ENCODE data around the gene ZBTB16. TPM values are rescaled to one million over a fixed set of nuclear protein-coding genes. Genes with fewer than 3 reads are reported as not detected.

ZBTB16 gene
- total RNA-seq, 3 donors from 2014 or later, result 236 to 358 (median 271) TPM

GRCh38 chr11:114287154-114287553, 227.6 kb downstream of the ZBTB16 start:
- intact Hi-C loops (cut with DNase I; ENCODE audit: low total_unique reads), result no loop called here
- TF ChIP-seq, protein P1, sequence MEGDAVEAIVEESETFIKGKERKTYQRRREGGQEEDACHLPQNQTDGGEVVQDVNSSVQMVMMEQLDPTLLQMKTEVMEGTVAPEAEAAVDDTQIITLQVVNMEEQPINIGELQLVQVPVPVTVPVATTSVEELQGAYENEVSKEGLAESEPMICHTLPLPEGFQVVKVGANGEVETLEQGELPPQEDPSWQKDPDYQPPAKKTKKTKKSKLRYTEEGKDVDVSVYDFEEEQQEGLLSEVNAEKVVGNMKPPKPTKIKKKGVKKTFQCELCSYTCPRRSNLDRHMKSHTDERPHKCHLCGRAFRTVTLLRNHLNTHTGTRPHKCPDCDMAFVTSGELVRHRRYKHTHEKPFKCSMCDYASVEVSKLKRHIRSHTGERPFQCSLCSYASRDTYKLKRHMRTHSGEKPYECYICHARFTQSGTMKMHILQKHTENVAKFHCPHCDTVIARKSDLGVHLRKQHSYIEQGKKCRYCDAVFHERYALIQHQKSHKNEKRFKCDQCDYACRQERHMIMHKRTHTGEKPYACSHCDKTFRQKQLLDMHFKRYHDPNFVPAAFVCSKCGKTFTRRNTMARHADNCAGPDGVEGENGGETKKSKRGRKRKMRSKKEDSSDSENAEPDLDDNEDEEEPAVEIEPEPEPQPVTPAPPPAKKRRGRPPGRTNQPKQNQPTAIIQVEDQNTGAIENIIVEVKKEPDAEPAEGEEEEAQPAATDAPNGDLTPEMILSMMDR (IDR thresholded peaks at IDR 0.05), result no peak
- TF ChIP-seq POLR2A (IDR thresholded peaks at IDR 0.05) (no peak), POLR2AphosphoS5 (IDR thresholded peaks at IDR 0.05) (no peak)
- DNase-seq (ENCODE audit: low spot score in 2 of 2), result no peak
- Histone ChIP-seq H3K4me3 (no peak overlapping the region), H3K27me3 (no peaks in the 10 kb centered on the region), H3K27ac (no peak overlapping the region), H3K9me3 (no peaks in the 10 kb centered on the region), H3K4me1 (peaks cover under 1 to 4% of the 10 kb centered on the region in 2 donors), H3K36me3 (no peaks in the 10 kb centered on the region)

DNA sequence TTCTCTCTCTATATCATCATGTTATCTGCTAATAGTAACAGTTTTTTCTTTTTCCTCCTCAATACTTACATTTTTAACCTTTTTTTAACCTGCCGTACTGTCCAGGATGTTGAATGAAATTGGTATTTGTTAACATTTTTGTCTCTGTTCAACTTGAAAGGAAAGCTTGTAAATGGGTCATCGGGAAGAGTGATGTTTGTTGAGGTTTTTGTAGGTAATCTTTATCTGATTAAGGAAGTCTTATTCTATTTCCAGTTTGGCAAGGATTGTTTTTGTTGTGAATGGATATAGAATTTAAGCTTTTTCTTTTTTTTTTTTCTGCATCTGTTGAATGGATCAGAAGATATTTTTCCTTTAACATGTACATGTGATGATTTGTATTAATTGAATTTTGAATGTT, 228.6 kb downstream of the ZBTB16 start:
- no peak for DNase-seq (ENCODE audit: low spot score in 2 of 2)
- Histone ChIP-seq H3K36me3 (no peaks in the 10 kb centered on the region), H3K27ac (no peak overlapping the region), H3K4me3 (no peak overlapping the region), H3K9me3 (no peaks in the 10 kb centered on the region), H3K4me1 (peaks cover 4 to 8% of the 10 kb centered on the region in 2 donors), H3K27me3 (no peaks in the 10 kb centered on the region)
- TF ChIP-seq, protein P1 (IDR thresholded peaks at IDR 0.05), result no peak
- TF ChIP-seq POLR2A (IDR thresholded peaks at IDR 0.05) (no peak), POLR2AphosphoS5 (IDR thresholded peaks at IDR 0.05) (no peak)
- intact Hi-C loops (cut with DNase I; ENCODE audit: low total_unique reads), result no loop called here

- intact Hi-C loops (cut with DNase I; ENCODE audit: low total_unique reads), result no loop called here
- no peak for DNase-seq (ENCODE audit: low spot score in 2 of 2)
- Histone ChIP-seq H3K4me1 (peaks cover 4 to 8% of the 10 kb centered on the region in 2 donors), H3K4me3 (no peak overlapping the region), H3K27me3 (no peaks in the 10 kb centered on the region), H3K27ac (no peak overlapping the region), H3K9me3 (no peaks in the 10 kb centered on the region), H3K36me3 (no peaks in the 10 kb centered on the region)
- TF ChIP-seq, protein P1 (IDR thresholded peaks at IDR 0.05), result no peak
- TF ChIP-seq POLR2A (IDR thresholded peaks at IDR 0.05), result no peak
- TF ChIP-seq POLR2AphosphoS5 (IDR thresholded peaks at IDR 0.05), result no peak
These were observed 230.3 kb downstream of the ZBTB16 start for GRCh38 chr11:114289779-114290178.

GRCh38 chr11:114290503-114291235, 231.2 kb downstream of the ZBTB16 start:
- Histone ChIP-seq H3K27ac (no peak overlapping the region), H3K9me3 (no peaks in the 10 kb centered on the region), H3K4me1 (peaks cover 0 to 8% of the 10 kb centered on the region in 2 donors), H3K36me3 (no peaks in the 10 kb centered on the region), H3K27me3 (no peaks in the 10 kb centered on the region), H3K4me3 (no peak overlapping the region)
- no peak for TF ChIP-seq POLR2AphosphoS5 (IDR thresholded peaks at IDR 0.05)
- no peak for TF ChIP-seq POLR2A (IDR thresholded peaks at IDR 0.05)
- TF ChIP-seq, protein P1 (IDR thresholded peaks at IDR 0.05), result no peak
- no peak for DNase-seq (ENCODE audit: low spot score in 2 of 2)
- intact Hi-C loops (cut with DNase I; ENCODE audit: low total_unique reads), result no loop called here

- Histone ChIP-seq H3K4me3 (peak overlapping the region in 2 of 3 donors; percentile 15 to 29), H3K36me3 (no peaks in the 10 kb centered on the region), H3K27me3 (no peaks in the 10 kb centered on the region), H3K4me1 (peaks cover 0 to 8% of the 10 kb centered on the region in 2 donors), H3K27ac (peak overlapping the region in 1 of 2 donors; percentile 97), H3K9me3 (no peaks in the 10 kb centered on the region)
- DNase-seq (ENCODE audit: low spot score in 2 of 2), result no peak
- TF ChIP-seq, protein P1 (IDR thresholded peaks at IDR 0.05), result no peak
- no peak for TF ChIP-seq POLR2AphosphoS5 (IDR thresholded peaks at IDR 0.05)
- TF ChIP-seq POLR2A (IDR thresholded peaks at IDR 0.05), result no peak
- intact Hi-C loops (cut with DNase I; ENCODE audit: low total_unique reads), result no loop called here
These were observed 231.9 kb downstream of the ZBTB16 start for GRCh38 chr11:114291381-114291780.
